Measurements from ENCODE around the gene ADH5. TPM values are rescaled to one million over a fixed set of nuclear protein-coding genes. Genes with fewer than 3 reads are reported as not detected.

ADH5 gene
- total RNA-seq, 1 experiment from 2014 or later = 223 TPM

DNA sequence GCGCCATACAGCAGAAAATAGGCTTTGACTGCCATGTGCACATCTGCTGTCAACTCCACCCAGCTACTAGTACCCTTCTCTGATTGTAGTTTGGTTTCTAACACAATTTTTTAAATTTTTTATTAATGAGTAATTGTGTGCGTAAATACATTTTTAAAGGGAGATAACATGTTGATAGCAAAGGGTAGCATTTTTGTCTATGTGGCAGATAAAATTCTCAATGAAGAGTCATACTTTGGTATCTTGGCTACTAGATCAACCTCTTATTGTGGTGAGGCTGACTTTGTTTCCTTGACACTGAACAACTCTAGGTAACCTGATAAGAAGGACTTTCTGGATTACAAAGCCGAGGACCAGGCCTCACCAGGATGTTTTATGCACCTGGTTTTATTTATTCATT is 46.0 kb upstream of the ADH5 start:
- Histone ChIP-seq H3K4me1 (ENCODE audit: insufficient read depth, low read length, poor library complexity, severe bottlenecking) (no peaks in the 10 kb centered on the region), H3K27me3 (replicated peaks; ENCODE audit: insufficient read depth, low read depth, low read length, poor library complexity) (no peaks in the 10 kb centered on the region), H3K27ac (ENCODE audit: low read depth, low read length, poor library complexity, severe bottlenecking) (no peak overlapping the region), H3K4me3 (ENCODE audit: low read depth, low read length, poor library complexity, severe bottlenecking) (no peak overlapping the region), H3K9me3 (ENCODE audit: low read depth, low read length, poor library complexity, severe bottlenecking) (no peaks in the 10 kb centered on the region), H3K36me3 (ENCODE audit: insufficient read depth, low read length, poor library complexity, severe bottlenecking) (no peaks in the 10 kb centered on the region)
- POLR2A ChIA-PET (ENCODE audit: low non-redundant PET) = no interaction called here
- no TSS peak for BruUV-seq (replicated peaks)
- intact Hi-C loops (cut with micrococcal nuclease; ENCODE audit: unreplicated experiment) = no loop called here
- CTCF ChIA-PET = interaction anchor here (0.8 kb wide), 1 partner anchor 374 kb away, joined by 3 read pairs; no protein-coding TSS in a partner anchor
- DNase-seq (ENCODE audit: low spot score) = no peak
- TF ChIP-seq EZH2 (IDR thresholded peaks at IDR 0.05; ENCODE audit: borderline replicate concordance, low read depth, low read length, poor library complexity, severe bottlenecking) (no peak), CTCF (conservative IDR thresholded peaks at IDR 0.05; ENCODE audit: low read depth, low read length) (no peak)

GRCh38 chr4:99131378-99131777 is 42.8 kb upstream of the ADH5 start:
- POLR2A ChIA-PET (ENCODE audit: low non-redundant PET) = no interaction called here
- Histone ChIP-seq H3K4me1 (ENCODE audit: insufficient read depth, low read length, poor library complexity, severe bottlenecking) (no peaks in the 10 kb centered on the region), H3K9me3 (ENCODE audit: low read depth, low read length, poor library complexity, severe bottlenecking) (no peaks in the 10 kb centered on the region), H3K27ac (ENCODE audit: low read depth, low read length, poor library complexity, severe bottlenecking) (no peak overlapping the region), H3K36me3 (ENCODE audit: insufficient read depth, low read length, poor library complexity, severe bottlenecking) (no peaks in the 10 kb centered on the region), H3K27me3 (replicated peaks; ENCODE audit: insufficient read depth, low read depth, low read length, poor library complexity) (no peaks in the 10 kb centered on the region), H3K4me3 (ENCODE audit: low read depth, low read length, poor library complexity, severe bottlenecking) (no peak overlapping the region)
- no peak for TF ChIP-seq CTCF (conservative IDR thresholded peaks at IDR 0.05; ENCODE audit: low read depth, low read length)
- no peak for TF ChIP-seq EZH2 (IDR thresholded peaks at IDR 0.05; ENCODE audit: borderline replicate concordance, low read depth, low read length, poor library complexity, severe bottlenecking)
- intact Hi-C loops (cut with micrococcal nuclease; ENCODE audit: unreplicated experiment) = no loop called here
- CTCF ChIA-PET = no interaction called here
- DNase-seq (ENCODE audit: low spot score) = no peak
- BruUV-seq (replicated peaks) = no TSS peak

DNA sequence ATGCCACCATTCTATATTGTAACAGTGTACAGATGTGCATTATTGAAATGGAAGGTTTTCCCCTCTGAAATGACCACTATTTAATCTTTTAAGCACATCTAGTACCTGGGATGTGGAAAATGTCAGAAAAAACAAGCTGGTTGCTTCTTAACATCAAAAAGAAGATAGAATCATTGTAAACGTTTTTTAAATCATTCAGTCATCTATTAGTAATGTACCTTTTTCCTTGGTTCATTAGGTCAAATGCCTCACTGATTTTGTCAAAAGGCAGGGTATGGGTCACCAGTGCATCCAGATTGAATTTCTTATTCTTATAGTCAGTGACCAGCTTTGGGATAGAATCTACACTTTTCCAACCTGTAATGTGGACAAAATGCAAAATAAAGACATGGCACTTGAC is 37.8 kb upstream of the ADH5 start:
- Histone ChIP-seq H3K27ac (ENCODE audit: low read depth, low read length, poor library complexity, severe bottlenecking) (no peak overlapping the region), H3K36me3 (ENCODE audit: insufficient read depth, low read length, poor library complexity, severe bottlenecking) (no peaks in the 10 kb centered on the region), H3K4me3 (ENCODE audit: low read depth, low read length, poor library complexity, severe bottlenecking) (no peak overlapping the region), H3K27me3 (replicated peaks; ENCODE audit: insufficient read depth, low read depth, low read length, poor library complexity) (no peaks in the 10 kb centered on the region), H3K9me3 (ENCODE audit: low read depth, low read length, poor library complexity, severe bottlenecking) (no peaks in the 10 kb centered on the region), H3K4me1 (ENCODE audit: insufficient read depth, low read length, poor library complexity, severe bottlenecking) (no peaks in the 10 kb centered on the region)
- DNase-seq (ENCODE audit: low spot score) = no peak
- BruUV-seq (replicated peaks) = no TSS peak
- TF ChIP-seq CTCF (conservative IDR thresholded peaks at IDR 0.05; ENCODE audit: low read depth, low read length) (no peak), EZH2 (IDR thresholded peaks at IDR 0.05; ENCODE audit: borderline replicate concordance, low read depth, low read length, poor library complexity, severe bottlenecking) (no peak)
- intact Hi-C loops (cut with micrococcal nuclease; ENCODE audit: unreplicated experiment) = no loop called here
- ChIA-PET POLR2A (ENCODE audit: low non-redundant PET) (no interaction called here), CTCF (no interaction called here)
